MG63 (cell line): ENCODE data around the gene THEMIS2. TPM values are rescaled to one million over a fixed set of nuclear protein-coding genes. Genes with fewer than 3 reads are reported as not detected.

Source experiments
- DNase-seq: peaks from one replicate; pipeline ENCODE4 v3.0.0-alpha.2; 2020
- H3K27me3 ChIP-seq: fragments of 250-450 bp; sonication (Bioruptor Pico); 2 replicates; pipeline ENCODE4 v1.5.1; 2020; ENCODE audit warnings: mild to moderate bottlenecking, moderate library complexity
- H3K36me3 ChIP-seq: fragments of 250-450 bp; sonication (Bioruptor Pico); 2 replicates; pipeline ENCODE4 v1.5.1; 2020; ENCODE audit warnings: mild to moderate bottlenecking, moderate library complexity
- H3K4me3 ChIP-seq: fragments of 250-450 bp; sonication (Bioruptor Pico); 2 replicates; pipeline ENCODE4 v1.5.1; 2020; ENCODE audit warnings: mild to moderate bottlenecking, moderate library complexity
- H3K9me3 ChIP-seq: fragments of 250-450 bp; sonication (Bioruptor Pico); 2 replicates; pipeline ENCODE4 v1.5.1; 2020; ENCODE audit warnings: mild to moderate bottlenecking, moderate library complexity
- total RNA-seq: library from RNA; depleted of rRNA; stranded (reverse); fragments of >200 nt; shearing (Covaris generic); gene quantifications from 2 replicates; pipeline ENCODE4 v1.2.3, GENCODE V29; 2014; ENCODE audit warnings: low replicate concordance; rRNA removed

Gene THEMIS2
- total RNA-seq, 1 experiment from 2014 or later = 8.9 TPM

DNA sequence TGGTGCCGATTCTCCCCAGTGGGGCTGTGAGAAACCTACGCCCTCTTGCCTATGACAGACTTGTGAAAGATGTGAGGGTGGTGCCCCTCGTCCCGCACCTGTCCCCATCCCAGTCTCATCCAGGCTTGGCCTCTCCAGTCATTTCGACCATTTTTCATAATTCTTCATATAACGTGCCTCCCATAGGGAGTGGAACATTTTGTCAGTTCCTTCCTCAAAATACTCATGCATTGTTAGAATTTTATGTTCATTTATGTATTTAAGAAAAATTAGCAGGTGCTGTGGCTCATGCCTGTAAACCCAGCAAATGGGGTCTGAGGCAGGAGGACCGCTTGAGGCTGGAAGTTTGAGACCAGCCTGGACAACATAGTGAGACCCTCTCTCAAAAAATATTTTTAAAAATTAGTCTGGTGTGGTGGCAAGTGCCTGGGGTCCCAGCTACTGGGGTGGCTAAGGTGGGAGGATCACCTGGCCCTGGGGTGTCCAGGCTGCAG is 42.8 kb downstream of the THEMIS2 start:
- H3K4me3 ChIP-seq = peak overlapping the region; percentile 84
- H3K27me3 ChIP-seq = peaks cover 3% of the 10 kb centered on the region; the same call in 1 of the 2 replicates
- DNase-seq = no peak
- peaks cover 6% of the 10 kb centered on the region; the same call in 1 of the 2 replicates for H3K9me3 ChIP-seq
- H3K36me3 ChIP-seq = peaks cover 23% of the 10 kb centered on the region

DNA sequence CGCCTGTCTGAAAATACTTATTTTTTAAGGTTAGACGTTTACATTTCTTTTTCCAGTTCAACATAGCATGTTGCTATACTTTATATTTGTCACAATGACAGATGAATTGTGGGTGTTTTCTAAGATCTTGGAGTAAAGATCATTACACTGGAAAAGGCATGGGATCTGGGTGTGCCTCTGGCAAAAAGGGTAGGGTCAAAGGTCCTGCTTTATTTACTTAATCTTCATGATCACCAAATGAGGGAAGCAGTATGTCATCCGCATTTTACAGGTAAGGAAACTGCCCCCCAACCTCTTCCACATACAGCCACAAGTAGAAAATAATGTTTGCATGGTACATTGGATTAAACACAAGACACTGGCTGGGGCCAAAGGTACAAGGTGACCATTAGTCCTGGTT is 49.9 kb downstream of the THEMIS2 start:
- H3K36me3 ChIP-seq = no peaks in the 10 kb centered on the region
- H3K27me3 ChIP-seq = peaks cover 3% of the 10 kb centered on the region; the same call in 1 of the 2 replicates
- no peak overlapping the region for H3K4me3 ChIP-seq
- H3K9me3 ChIP-seq = no peaks in the 10 kb centered on the region
- DNase-seq = no peak

DNA sequence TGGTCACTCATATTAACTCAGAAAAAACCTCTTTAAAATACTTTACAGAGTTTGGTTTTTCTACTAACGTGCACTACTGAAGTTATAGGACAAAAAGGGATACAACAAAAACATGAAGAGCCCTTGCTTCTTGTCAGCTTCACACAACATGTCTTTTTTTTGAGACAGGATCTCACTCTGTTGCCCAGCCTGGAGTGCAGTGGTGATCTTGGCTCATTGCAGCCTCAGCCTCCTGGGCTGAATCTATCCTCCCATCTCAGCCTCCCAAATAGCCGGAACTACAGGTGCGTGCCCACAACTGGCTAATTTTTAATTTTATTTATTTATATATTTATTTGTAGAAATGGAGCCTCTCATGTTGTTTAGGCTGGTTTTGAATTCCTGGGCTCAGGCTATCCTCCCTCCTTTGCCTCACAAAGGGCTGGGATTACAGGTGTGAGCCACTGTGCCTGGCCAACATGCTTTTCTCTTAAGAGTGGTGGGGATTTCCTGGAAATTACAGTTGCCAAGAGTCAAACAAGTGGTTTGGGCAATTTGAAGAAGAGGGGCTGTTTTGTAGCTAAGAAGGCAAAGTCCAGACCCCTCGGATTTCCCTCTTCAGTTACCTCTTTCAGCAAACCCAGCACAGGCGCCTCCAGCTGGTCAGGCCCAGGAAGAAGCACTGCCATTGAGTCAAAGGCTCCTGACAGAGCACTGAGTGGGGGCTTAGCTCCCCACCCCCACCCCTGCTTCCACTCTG is 56.0 kb downstream of the THEMIS2 start:
- Histone ChIP-seq H3K36me3 (no peaks in the 10 kb centered on the region), H3K4me3 (no peak overlapping the region), H3K27me3 (no peaks in the 10 kb centered on the region), H3K9me3 (no peaks in the 10 kb centered on the region)
- no peak for DNase-seq

DNA sequence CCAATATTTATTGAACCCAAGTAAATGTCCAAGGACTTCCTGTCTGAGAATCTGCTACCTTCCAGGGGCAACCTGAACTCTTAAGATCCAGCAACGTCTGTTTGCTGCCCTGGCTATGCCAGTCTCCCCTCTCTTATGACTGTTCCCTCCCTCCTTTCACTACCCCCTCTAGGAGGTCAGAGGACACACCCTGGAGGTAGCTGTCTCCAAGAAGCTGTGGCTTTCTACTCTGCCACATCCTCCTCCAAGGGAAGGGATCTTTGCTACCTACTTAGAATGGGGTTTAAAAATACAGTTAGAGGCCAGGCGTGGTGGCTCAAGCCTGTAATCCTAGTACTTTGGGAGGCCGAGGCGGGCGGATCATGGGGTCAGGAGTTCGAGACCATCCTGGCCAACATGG is 58.8 kb downstream of the THEMIS2 start:
- no peak for DNase-seq
- no peaks in the 10 kb centered on the region for H3K9me3 ChIP-seq

DNA sequence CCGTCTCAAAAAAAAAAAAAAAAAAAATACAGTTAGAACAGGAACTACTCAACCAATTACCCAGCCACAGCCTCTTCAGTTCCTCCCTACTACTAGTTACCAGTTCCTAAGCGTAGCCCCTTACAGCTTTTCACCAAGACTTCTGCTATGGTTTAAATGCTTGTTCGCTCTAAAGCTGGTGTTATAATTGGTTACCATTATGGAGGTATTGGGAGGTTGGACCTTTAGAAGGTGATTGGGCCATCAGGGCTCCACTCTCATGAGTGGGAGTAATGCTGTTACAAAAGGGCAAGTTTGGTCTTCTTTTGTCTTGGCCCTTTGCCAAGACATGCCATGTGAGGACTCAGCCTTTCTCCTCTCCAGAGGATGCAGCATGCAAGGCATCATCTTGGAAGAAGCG is 59.4 kb downstream of the THEMIS2 start:
- no peaks in the 10 kb centered on the region for H3K9me3 ChIP-seq
- H3K36me3 ChIP-seq = no peaks in the 10 kb centered on the region
- no peak for DNase-seq
- H3K27me3 ChIP-seq = no peaks in the 10 kb centered on the region
- H3K4me3 ChIP-seq = no peak overlapping the region

More for the DNA sequence above, 58.8 kb downstream of the THEMIS2 start:
- Histone ChIP-seq H3K36me3 (no peaks in the 10 kb centered on the region), H3K4me3 (no peak overlapping the region), H3K27me3 (no peaks in the 10 kb centered on the region)

DNA sequence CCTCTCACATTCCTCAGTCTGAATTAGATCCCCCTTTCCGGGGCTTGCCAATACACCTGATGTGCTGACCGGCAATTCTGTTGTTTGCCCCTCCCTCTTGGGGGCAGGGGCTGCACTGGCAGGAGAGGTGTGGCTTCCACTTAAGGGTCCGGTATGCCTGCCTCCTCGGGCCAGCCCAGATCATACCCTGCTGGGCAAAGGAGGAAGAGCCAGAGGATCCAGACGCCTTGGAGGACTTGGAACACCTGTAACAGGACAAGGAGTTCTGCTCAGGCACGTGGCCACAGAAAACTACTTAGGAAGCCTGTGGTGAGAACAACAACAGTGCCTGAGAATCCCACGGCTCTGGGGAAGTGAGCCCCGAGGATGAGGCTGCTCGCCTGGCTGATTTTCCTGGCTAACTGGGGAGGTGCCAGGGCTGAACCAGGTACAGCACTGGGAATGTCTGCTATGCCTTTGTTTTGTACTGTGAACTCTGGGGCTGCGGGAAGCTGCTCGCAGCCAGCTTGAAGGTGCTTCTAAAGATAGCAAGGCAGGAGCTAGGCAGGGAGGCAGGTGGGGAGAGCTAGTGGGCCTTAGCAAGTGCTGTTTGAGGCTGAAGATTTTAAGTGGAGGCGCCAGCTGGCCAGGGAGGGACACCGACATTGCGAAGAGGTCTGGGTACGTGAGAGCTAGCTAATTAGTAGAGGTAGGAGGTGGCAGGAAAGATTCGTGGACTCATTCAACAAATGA is 62.6 kb downstream of the THEMIS2 start, which contains the start of gene SMPDL3B:
Gene SMPDL3B (plus strand): TSS at position 183 of the 732 bp plus-strand sequence. CDS start 184 bp downstream, at position 367.
- no peaks in the 10 kb centered on the region for H3K9me3 ChIP-seq
- H3K27me3 ChIP-seq = no peaks in the 10 kb centered on the region
- no peaks in the 10 kb centered on the region for H3K36me3 ChIP-seq
- DNase-seq = no peak
- no peak within 1 kb of the TSS for H3K4me3 ChIP-seq

DNA sequence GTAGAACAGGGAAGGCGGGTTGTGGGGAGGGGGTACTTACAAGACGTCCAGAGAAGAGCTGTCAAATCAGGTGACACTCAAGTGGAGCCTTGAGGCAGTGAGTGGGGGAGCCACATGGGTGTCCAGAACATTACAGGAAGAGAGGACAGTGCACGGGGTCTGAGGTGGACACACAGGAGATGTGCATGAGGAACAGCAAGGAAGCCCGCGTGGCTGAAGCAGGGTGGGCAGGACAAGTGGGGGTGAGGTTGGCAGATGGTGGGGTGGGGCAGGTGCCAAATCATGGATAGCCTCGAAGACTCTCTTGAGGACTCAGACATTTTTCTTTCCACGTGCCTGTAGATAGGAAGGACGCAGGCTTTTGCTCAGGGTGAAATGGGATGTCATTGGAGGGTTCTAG is 63.4 kb downstream of the THEMIS2 start:
- DNase-seq = no peak
- Histone ChIP-seq H3K9me3 (no peaks in the 10 kb centered on the region), H3K4me3 (no peak overlapping the region), H3K27me3 (no peaks in the 10 kb centered on the region), H3K36me3 (no peaks in the 10 kb centered on the region)

Other genes with a start within 250 kb of the THEMIS2 start
- gene FGR, start 237.4 kb upstream of the THEMIS2 start, total RNA-seq = not detected in 2 replicates
- gene IFI6, start 200.4 kb upstream of the THEMIS2 start, total RNA-seq = 62.2 and 66.0 TPM in 2 replicates
- 12.0 and 12.1 TPM in 2 replicates for gene FAM76A, start 146.6 kb upstream of the THEMIS2 start, total RNA-seq
- 18.9 and 24.0 TPM in 2 replicates for gene STX12, start 99.3 kb upstream of the THEMIS2 start, total RNA-seq
- 68.6 and 72.5 TPM in 2 replicates for gene PPP1R8, start 41.8 kb upstream of the THEMIS2 start, total RNA-seq
- gene RPA2, start 42.0 kb downstream of the THEMIS2 start, total RNA-seq = 50.5 and 63.9 TPM in 2 replicates
- gene SMPDL3B, start 62.5 kb downstream of the THEMIS2 start, total RNA-seq = not detected in 2 replicates
- gene XKR8, start 87.4 kb downstream of the THEMIS2 start, total RNA-seq = 13.9 and 16.1 TPM in 2 replicates
- 7.2 and 23.1 TPM in 2 replicates for gene EYA3, start 216.1 kb downstream of the THEMIS2 start, total RNA-seq